Chondrocyte (in vitro differentiated cells): ENCODE results near the gene CNDP1. TPM values are rescaled to one million over a fixed set of nuclear protein-coding genes. Genes with fewer than 3 reads are reported as not detected.

ENCODE experiments used
- DNase-seq: peaks from one replicate; pipeline ENCODE4 v3.0.0; 2021; ENCODE audit warnings: mixed read lengths, low spot score
- H3K27ac Mint-ChIP-seq: one replicate; pipeline ENCODE4 v1.8.0; 2021; ENCODE audit warnings: mild to moderate bottlenecking, moderate library complexity, mixed read lengths; ENCODE audit not compliant: unreplicated experiment
- H3K27me3 Mint-ChIP-seq: 2 replicates; pipeline ENCODE4 v1.8.0; 2021; ENCODE audit warnings: low read depth, mixed read lengths
- H3K36me3 Mint-ChIP-seq: 2 replicates; pipeline ENCODE4 v1.8.0; 2021; ENCODE audit warnings: low read depth, mixed read lengths
- H3K4me1 Mint-ChIP-seq: 2 replicates; pipeline ENCODE4 v1.8.0; 2021; ENCODE audit warnings: low read depth, mild to moderate bottlenecking, mixed read lengths
- H3K4me3 Mint-ChIP-seq: one replicate; pipeline ENCODE4 v1.8.0; 2021; ENCODE audit warnings: mild to moderate bottlenecking, moderate library complexity, mixed read lengths; ENCODE audit not compliant: unreplicated experiment
- H3K9me3 Mint-ChIP-seq: 2 replicates; pipeline ENCODE4 v1.8.0; 2021; ENCODE audit warnings: low read depth, mixed read lengths
- total RNA-seq: library from RNA; stranded (reverse); gene quantifications from 3 replicates; pipeline ENCODE4 v1.2.1, GENCODE V29; 2021
- TF ChIP-seq, protein P1 (sequence below): fragments of 200-600 bp; sonication (generic); IDR thresholded peaks from 2 replicates; pipeline ENCODE4 v1.5.0; 2021; ENCODE audit warnings: antibody characterized with exemption, mild to moderate bottlenecking, moderate library complexity

Gene CNDP1
- total RNA-seq, 1 donor from 2014 or later: 0.22 TPM

DNA sequence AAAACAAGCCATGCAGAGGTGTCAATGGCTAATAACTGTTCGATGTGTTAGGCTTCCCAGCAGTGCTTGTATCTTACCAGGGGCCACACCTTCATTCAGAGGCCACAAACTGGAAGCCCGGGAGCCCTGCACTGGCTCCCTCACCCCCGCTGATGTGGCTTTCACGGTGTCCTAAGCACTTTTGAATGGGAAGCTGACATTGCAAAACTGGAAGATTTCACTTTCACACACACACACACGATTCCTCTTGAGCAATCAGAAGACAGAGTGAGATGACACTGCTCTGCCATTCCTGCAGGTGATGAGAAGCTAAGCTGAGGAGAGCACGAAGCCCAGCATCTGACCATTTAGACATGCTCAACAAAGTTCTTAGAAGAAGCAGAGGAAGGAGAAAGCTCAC, 54.7 kb downstream of the CNDP1 start:
- no peaks in the 10 kb centered on the region for H3K9me3 Mint-ChIP-seq
- peaks cover 20% of the 10 kb centered on the region for H3K27me3 Mint-ChIP-seq
- peaks cover 7% of the 10 kb centered on the region for H3K36me3 Mint-ChIP-seq
- no peak overlapping the region for H3K27ac Mint-ChIP-seq
- H3K4me3 Mint-ChIP-seq: no peak overlapping the region
- DNase-seq: no peak
- TF ChIP-seq, protein P1, sequence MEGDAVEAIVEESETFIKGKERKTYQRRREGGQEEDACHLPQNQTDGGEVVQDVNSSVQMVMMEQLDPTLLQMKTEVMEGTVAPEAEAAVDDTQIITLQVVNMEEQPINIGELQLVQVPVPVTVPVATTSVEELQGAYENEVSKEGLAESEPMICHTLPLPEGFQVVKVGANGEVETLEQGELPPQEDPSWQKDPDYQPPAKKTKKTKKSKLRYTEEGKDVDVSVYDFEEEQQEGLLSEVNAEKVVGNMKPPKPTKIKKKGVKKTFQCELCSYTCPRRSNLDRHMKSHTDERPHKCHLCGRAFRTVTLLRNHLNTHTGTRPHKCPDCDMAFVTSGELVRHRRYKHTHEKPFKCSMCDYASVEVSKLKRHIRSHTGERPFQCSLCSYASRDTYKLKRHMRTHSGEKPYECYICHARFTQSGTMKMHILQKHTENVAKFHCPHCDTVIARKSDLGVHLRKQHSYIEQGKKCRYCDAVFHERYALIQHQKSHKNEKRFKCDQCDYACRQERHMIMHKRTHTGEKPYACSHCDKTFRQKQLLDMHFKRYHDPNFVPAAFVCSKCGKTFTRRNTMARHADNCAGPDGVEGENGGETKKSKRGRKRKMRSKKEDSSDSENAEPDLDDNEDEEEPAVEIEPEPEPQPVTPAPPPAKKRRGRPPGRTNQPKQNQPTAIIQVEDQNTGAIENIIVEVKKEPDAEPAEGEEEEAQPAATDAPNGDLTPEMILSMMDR: no peak
- H3K4me1 Mint-ChIP-seq: no peaks in the 10 kb centered on the region

- Mint-ChIP-seq H3K27me3 (peaks cover 20% of the 10 kb centered on the region), H3K4me3 (no peak overlapping the region), H3K36me3 (peaks cover 7% of the 10 kb centered on the region), H3K9me3 (no peaks in the 10 kb centered on the region), H3K4me1 (no peaks in the 10 kb centered on the region), H3K27ac (no peak overlapping the region)
- DNase-seq: no peak
- TF ChIP-seq, protein P1: no peak
Measured at GRCh38 chr18:74589811-74590210, 55.5 kb downstream of the CNDP1 start.

GRCh38 chr18:74590671-74591070, 56.4 kb downstream of the CNDP1 start:
- no peak for DNase-seq
- Mint-ChIP-seq H3K27me3 (peaks cover 16% of the 10 kb centered on the region), H3K27ac (no peak overlapping the region), H3K36me3 (peaks cover 9% of the 10 kb centered on the region), H3K9me3 (no peaks in the 10 kb centered on the region), H3K4me3 (no peak overlapping the region), H3K4me1 (peaks cover 3% of the 10 kb centered on the region)
- TF ChIP-seq, protein P1: no peak

- no peak overlapping the region for H3K27ac Mint-ChIP-seq
Measured at GRCh38 chr18:74595431-74595830, 61.1 kb downstream of the CNDP1 start.

GRCh38 chr18:74597034-74597661, 62.8 kb downstream of the CNDP1 start:
- Mint-ChIP-seq H3K4me3 (peak overlapping the region; percentile 93), H3K4me1 (peaks cover 26% of the 10 kb centered on the region), H3K36me3 (peaks cover 9% of the 10 kb centered on the region), H3K27me3 (no peaks in the 10 kb centered on the region), H3K9me3 (no peaks in the 10 kb centered on the region), H3K27ac (peak overlapping the region; percentile 98)
- no peak for DNase-seq
- TF ChIP-seq, protein P1: no peak

More at GRCh38 chr18:74595431-74595830, 61.1 kb downstream of the CNDP1 start:
- Mint-ChIP-seq H3K4me3 (peak overlapping the region; percentile 39), H3K36me3 (peaks cover 9% of the 10 kb centered on the region), H3K9me3 (no peaks in the 10 kb centered on the region), H3K27me3 (no peaks in the 10 kb centered on the region), H3K4me1 (peaks cover 24% of the 10 kb centered on the region)
- TF ChIP-seq, protein P1: no peak
- no peak for DNase-seq
